ENCODE data around the gene HEXB.
"Not testable (repeated sequence)": the region's sequence is repeated elsewhere in the genome, so short reads cannot be mapped to it uniquely, and the experiment has no call there.

Gene HEXB

DNA sequence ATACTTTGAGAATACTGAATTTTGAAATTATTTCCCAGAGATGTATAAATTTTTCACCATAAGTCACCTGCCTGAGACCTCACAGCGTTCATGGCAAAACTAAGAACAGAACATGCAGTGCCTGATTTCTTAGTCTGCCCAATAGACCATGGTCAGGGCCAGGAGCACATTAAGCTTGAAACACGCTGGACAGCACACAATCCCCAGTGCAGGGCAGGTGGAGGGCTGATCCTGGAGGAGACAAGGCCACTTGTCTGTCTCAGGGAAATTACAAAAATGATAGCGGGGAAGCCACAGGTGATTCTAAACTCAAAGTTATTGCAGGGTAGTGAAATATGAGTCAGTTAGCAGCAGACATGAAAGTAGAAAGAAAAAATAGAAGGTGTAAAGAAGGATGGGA is 25.9 kb upstream of the HEXB start:
- no peak for DNase-seq (ENCODE audit: low spot score)

DNA sequence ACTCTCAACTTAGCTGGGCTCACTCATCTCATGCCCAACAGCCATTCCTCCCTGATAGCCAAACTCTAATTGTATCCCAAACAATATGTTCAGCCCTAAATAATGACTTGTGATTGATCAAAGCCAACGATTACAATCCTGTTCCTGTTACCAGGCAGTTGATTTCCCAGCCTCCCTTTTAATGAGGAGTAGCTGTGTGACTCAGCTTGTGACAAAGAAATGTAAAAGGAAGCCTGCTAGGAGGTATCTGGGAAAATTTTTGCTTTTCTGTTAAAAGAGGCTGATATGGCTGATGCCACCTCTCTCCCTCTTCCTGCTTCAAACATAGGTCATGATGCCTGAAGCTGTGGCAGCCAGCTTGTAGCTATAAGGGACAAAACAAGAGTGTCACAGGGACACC is 24.9 kb upstream of the HEXB start:
- no peak for DNase-seq (ENCODE audit: low spot score)

DNA sequence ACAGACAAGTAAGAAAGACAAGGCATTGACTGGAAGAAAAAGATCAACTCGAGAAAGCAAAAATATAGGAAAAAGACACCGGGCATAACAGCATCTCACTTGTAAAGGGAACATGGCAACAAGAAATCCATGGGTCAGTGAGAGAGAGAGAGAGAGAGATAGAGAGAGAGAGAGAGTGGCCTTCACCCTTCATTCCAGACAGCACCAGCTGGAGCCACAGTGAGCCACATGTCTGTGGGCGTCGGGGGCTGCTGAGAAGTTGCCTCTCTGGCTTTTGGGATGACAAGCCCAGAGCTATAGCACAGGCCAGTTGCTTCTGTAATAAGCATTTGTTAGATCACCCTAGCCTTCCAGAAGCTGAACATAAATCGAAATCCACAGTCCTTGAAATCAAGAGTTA is 24.2 kb upstream of the HEXB start:
- no peak for DNase-seq (ENCODE audit: low spot score)

DNA sequence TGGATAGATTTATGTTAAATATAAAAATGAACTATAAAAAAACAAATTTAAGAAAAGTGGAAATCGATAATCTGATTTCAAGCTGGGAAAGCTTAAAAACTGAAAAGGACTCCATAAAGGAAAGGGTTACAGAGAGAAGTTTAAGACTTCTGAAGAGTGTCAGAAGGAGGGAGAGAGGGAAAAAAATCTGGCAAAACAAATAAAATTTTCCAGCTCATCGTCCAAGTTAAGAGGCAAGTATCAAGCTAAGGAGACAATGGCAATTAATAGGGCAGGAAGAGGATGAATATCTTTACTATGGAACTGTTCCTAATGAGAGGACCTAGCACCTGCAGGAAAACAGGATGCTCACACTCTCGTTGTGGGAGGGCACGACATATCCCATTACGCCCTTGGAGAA is 20.5 kb upstream of the HEXB start:
- no peak for DNase-seq (ENCODE audit: low spot score)

DNA sequence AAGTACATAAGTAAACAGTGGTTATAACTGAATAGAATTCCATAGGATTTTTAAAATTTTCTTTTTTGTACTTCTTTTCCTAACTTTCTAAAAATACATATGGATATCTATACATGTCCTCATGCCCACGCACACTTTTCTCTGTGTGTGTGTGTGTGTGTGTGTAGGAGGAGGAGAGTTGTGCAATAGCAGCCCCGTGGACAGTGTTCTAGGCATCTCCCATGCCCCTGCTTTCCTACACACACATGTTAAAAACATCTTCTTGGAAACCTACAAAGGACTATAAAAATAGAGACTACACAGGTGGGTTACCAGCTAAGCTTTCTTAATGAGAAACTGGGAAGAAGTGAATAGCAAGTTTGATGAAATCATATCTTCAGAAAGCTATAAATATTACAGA is 19.8 kb upstream of the HEXB start:
- DNase-seq (ENCODE audit: low spot score), result no peak

- DNase-seq (ENCODE audit: low spot score), result no peak
Measured at GRCh38 chr5:74665816-74666215, 19.2 kb upstream of the HEXB start.

- no peak for DNase-seq (ENCODE audit: low spot score)
Measured at GRCh38 chr5:74667396-74667795, 17.6 kb upstream of the HEXB start.

DNA sequence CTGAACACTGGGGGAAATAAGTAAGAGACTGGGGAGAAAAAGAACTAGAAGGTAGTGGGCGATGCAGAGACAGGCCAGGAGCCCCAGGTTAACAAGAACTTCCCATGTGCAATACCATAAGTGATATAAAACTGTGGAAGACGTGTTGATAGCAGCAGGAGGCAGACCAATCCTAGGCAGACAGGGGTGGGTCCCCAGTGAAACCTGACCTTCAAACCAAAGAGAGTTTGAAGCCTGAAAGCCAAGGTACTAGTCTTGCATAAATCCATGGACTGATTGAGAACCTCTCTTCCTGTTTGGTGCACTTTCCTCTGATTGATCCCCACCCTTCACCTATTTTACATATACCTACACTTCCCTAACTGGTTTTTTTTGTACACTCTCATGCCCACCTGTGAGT is 15.2 kb upstream of the HEXB start:
- no peak for DNase-seq (ENCODE audit: low spot score)

GRCh38 chr5:74670396-74671038 is 14.5 kb upstream of the HEXB start:
- DNase-seq (ENCODE audit: low spot score), result no peak

- no peak for DNase-seq (ENCODE audit: low spot score)
Measured at GRCh38 chr5:74672215-74672877, 12.7 kb upstream of the HEXB start.

GRCh38 chr5:74673011-74673790 is 11.8 kb upstream of the HEXB start:
- peak; percentile 38 for DNase-seq (ENCODE audit: low spot score)

GRCh38 chr5:74676466-74676865 is 8.6 kb upstream of the HEXB start:
- DNase-seq (ENCODE audit: low spot score), result not testable (repeated sequence)

GRCh38 chr5:74678123-74678522 is 6.9 kb upstream of the HEXB start:
- not testable (repeated sequence) for DNase-seq (ENCODE audit: low spot score)

- not testable (repeated sequence) for DNase-seq (ENCODE audit: low spot score)
Measured at GRCh38 chr5:74679300-74679699, 5.7 kb upstream of the HEXB start.

DNA sequence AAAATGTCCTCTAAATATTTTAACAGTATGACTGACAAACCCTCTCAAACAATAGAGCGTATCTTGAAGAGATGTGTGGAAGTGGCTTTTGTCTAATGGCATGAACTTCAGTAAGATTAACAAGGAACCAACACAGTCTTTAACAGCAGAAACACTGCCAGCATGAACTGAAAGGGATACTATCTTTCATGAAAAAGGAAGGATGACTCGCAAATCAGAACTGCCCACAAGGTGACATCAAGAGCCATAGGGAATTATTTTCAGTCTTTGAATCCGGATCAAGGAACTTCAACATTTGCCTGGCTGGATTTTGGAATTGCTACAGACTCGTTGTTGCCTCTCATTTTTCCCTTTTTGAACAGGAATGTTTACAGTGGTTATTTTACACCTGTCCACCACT is 5.1 kb upstream of the HEXB start:
- DNase-seq (ENCODE audit: low spot score), result no peak

GRCh38 chr5:74685979-74686631 is 1.1 kb downstream of the HEXB start:
- DNase-seq (ENCODE audit: low spot score), result no peak

DNA sequence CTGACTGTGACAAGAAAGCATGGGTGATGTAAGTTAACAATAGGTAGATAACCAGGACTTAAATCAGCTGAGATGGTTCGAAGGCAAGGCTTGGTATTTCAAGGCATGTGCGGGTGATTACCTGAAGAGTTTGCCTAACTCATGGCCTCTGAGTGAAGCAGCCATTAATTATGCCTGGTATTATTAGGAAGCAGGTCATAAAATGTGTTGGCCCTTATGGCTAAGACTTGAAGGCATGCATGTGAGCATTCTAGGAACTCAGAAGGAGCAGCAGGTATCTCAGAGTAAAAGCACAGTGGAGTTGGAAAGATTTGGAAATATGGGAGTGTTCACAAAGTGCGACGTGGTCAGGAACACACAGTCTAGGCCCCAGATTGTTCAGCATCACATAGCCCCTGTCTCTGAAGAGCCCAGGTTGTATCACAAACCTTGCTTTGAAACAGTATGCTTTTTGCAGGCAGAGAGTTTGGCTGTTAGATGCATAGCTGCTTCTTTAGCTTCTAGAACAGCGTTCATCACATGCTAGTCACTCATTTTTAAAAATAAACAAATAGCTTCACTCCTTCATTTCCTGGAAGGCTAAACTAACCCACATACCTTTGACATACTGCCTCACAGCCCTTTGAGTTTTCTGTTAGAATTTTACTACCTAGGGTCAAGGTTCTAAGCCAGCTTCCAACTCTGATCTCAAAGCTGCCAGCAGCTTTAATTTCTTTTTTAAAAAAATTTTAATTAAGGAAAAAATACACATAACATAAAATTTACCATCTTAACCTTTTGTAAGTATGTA is 2.1 kb downstream of the HEXB start:
- DNase-seq (ENCODE audit: low spot score), result no peak

GRCh38 chr5:74693191-74693590 is 8.2 kb downstream of the HEXB start:
- no peak for DNase-seq (ENCODE audit: low spot score)

GRCh38 chr5:74717596-74717995 is 32.6 kb downstream of the HEXB start:
- no peak for DNase-seq (ENCODE audit: low spot score)

DNA sequence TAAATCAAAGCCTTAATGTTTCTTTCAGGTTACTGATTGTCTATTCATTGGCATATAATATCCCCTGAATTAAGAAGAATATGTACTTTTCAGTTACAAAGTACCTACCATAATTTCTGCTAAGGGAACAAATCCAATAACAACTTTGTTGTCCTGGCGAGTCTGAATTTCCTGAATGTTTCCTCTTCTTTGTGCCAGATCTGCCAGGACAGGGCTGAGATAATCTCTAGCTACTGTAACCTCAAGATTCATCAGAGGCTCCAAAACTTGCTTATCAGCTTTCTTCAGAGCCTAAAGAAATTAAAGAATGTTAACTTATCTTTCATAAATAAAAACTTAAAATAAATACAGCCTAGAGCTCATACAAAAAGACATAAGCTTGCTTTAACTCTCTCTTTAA is 37.2 kb downstream of the HEXB start:
- no peak for DNase-seq (ENCODE audit: low spot score)

DNA sequence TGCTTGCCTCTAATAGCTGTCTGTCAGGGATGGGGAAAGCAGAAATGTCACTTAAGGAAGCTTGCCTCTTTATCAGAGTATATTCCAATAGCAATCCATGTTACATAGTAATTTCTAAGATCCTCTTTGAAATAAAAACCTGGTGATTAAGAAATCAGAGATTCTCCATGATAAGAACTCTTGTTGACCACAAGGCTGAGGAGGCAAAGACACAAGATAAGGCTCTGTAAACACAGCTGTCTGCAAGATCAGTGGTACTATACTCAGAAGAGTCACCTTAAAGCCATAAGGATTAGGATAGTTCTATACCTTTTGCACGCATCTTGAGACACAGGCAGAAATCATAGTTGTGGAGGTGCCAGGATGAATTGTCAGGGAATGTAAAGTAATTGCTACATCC is 40.3 kb downstream of the HEXB start:
- DNase-seq (ENCODE audit: low spot score), result no peak

DNA sequence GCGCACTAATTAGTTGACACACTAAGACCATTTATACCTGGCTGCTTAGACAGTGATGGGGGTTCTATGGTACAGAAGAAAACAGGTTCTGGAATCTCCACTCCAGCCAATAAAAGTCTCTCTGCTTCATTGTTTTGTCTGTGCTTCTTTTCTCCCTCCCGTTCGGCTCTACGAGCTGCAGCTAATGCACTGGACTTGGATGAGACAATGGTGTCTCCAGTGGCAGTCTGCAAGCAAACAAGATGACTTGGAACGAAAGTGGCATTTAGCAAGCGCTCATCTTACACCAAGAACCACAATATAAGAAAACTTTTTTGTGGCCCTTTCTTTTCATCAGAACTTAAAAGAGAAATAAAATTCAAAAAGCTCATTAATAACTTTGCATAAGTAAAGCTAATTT is 51.7 kb downstream of the HEXB start:
- no peak for DNase-seq (ENCODE audit: low spot score)

All from kidney capillary endothelial cell (primary cell).